SHP77 (cell line): ENCODE results near the gene NUP88.

ENCODE experiments used
- DNase-seq, 2 experiments: peaks; one replicate each; lab custom pipeline; 2025; lab: John Stamatoyannopoulos, UW

Gene NUP88

DNA sequence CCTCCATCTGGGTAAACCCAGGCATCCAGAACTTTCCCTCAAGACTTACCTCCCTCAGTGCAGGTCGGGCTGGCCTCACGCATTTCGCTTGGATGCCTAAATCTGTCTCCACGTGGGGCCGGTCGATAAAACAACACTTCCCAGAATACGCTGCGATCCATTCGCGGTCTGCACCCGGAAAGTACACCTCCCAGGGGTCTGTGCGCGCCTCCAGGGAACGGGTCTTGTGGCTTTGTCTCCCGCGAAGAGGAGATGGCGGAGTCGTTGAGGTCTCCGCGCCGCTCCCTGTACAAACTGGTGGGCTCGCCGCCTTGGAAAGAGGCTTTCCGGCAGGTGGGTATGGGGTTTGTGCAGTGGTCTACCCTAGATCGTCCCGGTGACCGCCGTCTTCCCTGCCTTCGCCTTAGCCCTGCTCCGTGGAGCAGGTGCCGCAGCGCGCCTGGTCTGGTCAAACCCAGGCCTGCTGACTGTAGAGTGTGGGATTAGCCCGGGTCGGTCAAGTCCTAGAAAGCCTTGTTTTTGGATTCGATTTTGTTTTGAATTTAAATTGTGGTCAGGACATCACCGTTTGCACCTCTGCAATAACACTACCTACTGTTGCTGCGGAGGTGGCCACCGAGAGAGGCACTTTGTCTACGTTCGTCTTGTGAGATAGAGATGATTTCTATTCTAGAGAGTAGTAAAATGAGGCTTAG, 644 bp upstream of the NUP88 start, which contains the start of gene RPAIN:
TSS of gene RPAIN (plus strand) at position 224 of the 695 bp plus-strand sequence. CDS start at position 253, 29 bp downstream.
- DNase-seq: peak; percentile 96 to 98

GRCh38 chr17:5418858-5419355, 555 bp downstream of the NUP88 start:
- peak; percentile 31 to 34 for DNase-seq

GRCh38 chr17:5416901-5417300, 2.6 kb downstream of the NUP88 start:
- DNase-seq: no peak

- DNase-seq: no peak
These were observed 5.8 kb downstream of the NUP88 start for GRCh38 chr17:5413682-5414081.

- DNase-seq: no peak
These were observed 8.7 kb downstream of the NUP88 start for GRCh38 chr17:5410594-5411272.

DNA sequence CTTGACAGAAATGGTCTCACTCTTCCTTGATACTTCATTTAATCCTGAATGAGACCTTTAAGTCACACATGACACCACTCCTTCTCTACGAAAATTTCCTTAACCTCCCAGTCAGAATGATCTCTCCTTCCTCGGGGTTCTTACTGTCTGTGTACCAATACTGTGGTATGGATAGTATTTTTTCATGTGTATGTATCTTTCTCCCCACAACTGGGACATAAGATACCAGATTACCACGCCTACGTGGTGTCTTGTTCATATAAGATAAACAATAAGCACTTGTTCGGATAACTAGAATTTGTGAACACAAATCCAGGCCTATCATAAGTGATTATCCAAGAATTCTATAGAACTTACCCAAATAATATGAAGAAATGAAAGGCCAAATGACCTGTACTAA, 11.3 kb downstream of the NUP88 start:
- DNase-seq: no peak

- DNase-seq: no peak
These were observed 14.1 kb downstream of the NUP88 start for GRCh38 chr17:5405400-5405799.

DNA sequence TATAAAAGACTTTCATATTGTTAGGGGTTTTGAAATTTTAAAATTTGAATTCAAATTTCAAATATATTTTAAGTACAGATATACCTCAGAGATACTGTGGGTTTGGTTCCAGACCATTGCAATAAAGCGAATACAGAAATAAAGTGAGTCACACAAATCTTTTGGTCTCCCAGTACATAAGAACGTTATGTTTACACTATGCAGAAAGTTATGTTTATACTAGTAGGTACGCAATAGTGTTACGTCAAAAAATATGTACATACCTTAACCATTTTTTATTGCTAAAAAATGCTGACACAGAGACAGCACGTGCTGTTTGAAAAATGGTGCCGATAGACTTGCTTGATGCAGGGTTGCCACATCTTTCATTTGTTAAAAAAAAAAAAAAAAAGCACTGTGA, 19.7 kb downstream of the NUP88 start:
- DNase-seq: no peak

GRCh38 chr17:5396612-5397011, 22.9 kb downstream of the NUP88 start:
- no peak for DNase-seq

GRCh38 chr17:5391678-5392077, 27.8 kb downstream of the NUP88 start:
- no peak for DNase-seq

- DNase-seq: no peak
These were observed 37.9 kb downstream of the NUP88 start for GRCh38 chr17:5381542-5381941.

DNA sequence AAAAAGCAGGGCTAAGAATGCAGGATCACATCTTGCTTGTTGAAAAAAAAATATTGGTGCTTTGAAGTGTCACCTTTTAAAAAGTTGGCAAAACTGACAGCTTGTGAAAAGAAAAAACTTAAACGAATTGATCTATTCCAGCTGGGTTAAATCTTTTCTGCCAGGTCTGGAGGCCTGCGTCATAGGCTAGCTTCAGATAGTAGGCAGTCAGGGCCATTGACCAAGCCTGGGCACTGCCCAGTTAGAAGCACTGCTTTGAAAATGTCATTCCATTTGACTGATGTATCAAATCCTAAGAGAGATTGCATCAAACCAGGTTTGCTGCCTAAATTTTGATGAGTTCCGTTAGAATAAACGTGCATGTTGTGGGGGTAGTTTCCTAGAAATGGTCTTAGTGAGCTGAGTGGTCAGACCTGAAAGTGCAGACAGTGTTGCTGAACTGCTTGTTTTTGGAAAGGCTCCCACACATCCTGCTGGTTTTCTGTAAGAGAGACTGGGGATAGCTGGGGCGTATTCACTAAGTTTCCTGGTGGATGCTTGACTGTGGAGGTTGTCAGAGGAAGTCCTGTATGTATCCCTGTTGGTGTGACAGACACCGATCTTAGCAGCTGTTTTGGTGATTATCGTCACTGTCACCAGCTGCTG, 38.8 kb downstream of the NUP88 start:
- DNase-seq: no peak

DNA sequence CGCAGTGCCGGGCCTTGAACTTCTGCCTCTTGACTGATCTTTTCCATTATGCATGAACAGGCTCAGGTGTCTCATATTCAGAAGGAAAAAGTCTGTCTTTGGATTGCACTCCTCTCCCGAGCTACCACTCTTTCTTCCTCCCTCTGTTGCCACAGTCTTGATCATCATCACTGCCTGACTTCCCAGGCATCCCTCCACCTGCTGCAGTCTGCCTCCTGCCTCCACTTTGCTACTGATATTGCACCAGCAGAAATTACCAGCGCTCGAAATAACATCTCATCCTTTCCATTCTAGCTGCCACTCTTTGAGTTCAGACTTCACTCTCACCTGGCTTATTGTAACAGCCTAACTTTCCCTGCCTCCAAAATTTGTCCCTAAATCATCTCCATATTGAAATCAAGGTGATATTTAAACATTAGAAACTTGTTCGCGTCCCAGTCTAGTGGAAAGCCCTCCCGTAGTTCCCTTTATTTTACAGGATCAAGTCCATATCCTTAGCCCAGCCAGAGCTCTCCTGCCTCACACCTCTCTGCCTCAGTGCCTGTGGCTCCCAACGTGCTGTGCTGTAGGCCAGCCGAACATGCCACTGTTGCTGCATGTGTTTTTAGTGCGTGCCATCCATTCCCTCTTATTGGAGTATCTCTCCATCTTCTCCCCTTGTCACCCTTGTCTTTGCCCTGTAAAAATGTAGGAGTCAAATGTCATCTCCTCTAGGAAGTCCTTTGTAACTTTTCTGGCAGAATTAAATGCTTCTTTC, 39.9 kb downstream of the NUP88 start:
- DNase-seq: no peak

- DNase-seq: no peak
These were observed 40.8 kb downstream of the NUP88 start for GRCh38 chr17:5378566-5379207.

GRCh38 chr17:5373112-5373511, 46.4 kb downstream of the NUP88 start:
- no peak for DNase-seq

DNA sequence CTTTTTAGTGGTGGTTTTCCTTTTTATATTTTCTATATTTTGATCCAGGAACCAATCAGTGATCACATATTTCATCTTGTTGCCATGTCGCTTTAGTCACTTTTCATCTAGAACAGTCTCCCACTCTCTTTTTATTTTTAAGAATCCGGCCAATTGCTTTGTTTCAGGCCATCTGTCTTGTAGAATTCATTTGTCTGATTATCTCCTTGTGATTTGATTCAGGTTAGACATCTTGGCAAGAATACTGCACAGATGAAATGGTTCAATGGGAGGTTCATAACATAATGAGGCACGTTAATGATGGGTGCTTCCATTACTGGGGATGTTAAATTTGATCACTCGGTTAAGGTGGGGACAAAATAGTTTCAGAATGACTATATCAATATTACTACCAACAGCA, 49.1 kb downstream of the NUP88 start:
- no peak for DNase-seq

GRCh38 chr17:5365831-5366230, 53.6 kb downstream of the NUP88 start:
- no peak for DNase-seq

- DNase-seq: no peak
These were observed 54.8 kb downstream of the NUP88 start for GRCh38 chr17:5364696-5365095.

DNA sequence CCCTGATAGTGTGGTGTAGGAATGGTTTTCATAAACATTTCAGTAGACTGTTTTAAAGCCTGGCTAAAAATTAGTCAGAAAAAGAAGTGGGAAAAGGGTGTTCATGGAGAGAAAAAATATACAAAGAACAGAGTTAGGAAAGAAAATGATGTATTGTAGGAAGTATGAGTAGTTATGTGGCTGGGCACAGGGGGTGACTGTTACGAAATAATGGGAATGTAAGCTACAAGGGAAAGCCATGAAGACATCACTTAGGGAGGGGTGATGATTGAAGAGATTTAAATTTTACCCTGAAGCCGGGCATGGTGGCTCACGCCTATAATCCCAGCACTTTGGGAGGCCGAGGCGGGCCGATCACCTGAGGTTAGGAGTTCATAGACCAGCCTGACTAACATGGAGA, 55.3 kb downstream of the NUP88 start:
- no peak for DNase-seq

- DNase-seq: no peak
These were observed 57.2 kb downstream of the NUP88 start for GRCh38 chr17:5362162-5362811.

DNA sequence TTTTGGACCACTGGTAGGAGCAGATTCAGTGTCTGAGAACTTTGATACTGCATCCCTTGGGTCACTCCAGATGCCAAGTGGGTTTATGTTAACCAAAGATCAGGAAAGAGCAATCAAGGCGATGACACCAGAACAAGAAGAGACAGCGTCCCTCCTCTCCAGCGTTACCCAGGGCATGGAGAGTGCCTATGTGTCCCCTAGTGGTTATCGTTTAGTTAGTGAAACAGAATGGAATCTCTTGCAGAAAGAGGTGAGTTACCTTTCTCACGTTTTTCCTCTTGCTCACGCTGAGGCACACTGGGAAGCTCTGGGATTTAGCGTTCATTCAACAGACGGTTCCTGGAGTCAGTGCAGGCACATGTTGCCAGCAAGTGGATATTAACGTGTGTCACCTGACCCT, 58.0 kb downstream of the NUP88 start:
- DNase-seq: no peak
